ENCODE measurements around the gene ARHGAP6. TPM values are rescaled to one million over a fixed set of nuclear protein-coding genes. Genes with fewer than 3 reads are reported as not detected.

ARHGAP6 gene
- total and polyA plus RNA-seq, 9 of the 15 experiments (the other 6 are each of a cell fraction or from before 2014, with no cell fraction given), result 12.5 to 63.6 (median 41.8) TPM

- POLR2A ChIA-PET, result interaction anchor here (2.4 kb wide), 1 partner anchor 25 kb away, joined by 5 read pairs; no protein-coding TSS in a partner anchor
- Histone ChIP-seq H3K27me3 (ENCODE audit: control insufficient read depth in 2 of 2, insufficient read depth in 2 of 2, low read length in 2 of 2) (no peaks in the 10 kb centered on the region), H3K4me3 (no peak overlapping the region), H2AFZ (ENCODE audit: low read depth, low read length) (no peak overlapping the region), H3K4me1 (replicated peaks in 1 of 2; ENCODE audit: control insufficient read depth in 2 of 2, insufficient read depth in 2 of 2, low read length in 2 of 2) (peaks cover 0 to 39% of the 10 kb centered on the region in 2 experiments; a peak in 3 of 5 replicates), H3K36me3 (ENCODE audit: control insufficient read depth, insufficient read depth, low read length) (peaks cover 4% of the 10 kb centered on the region; the same call in 1 of the 3 replicates), H3K9ac (ENCODE audit: insufficient read depth in 1 of 2, low read depth in 2 of 2, low read length in 2 of 2) (no peak overlapping the region), H3K9me1 (ENCODE audit: control insufficient read depth, insufficient read depth, low read length) (no peaks in the 10 kb centered on the region), H3K9me3 (replicated peaks; ENCODE audit: control insufficient read depth, insufficient read depth, low read depth, low read length) (no peaks in the 10 kb centered on the region), H3K79me2 (ENCODE audit: control insufficient read depth, insufficient read depth, low read length) (peaks cover 99% of the 10 kb centered on the region), H3K4me2 (ENCODE audit: insufficient read depth, low read length) (no peak overlapping the region), H4K20me1 (replicated peaks; ENCODE audit: control insufficient read depth, insufficient read depth, low read length) (no peaks in the 10 kb centered on the region), H3K27ac (ENCODE audit: extremely low read depth, low read depth, low read length) (no peak overlapping the region)
- DNase-seq (ENCODE audit: extremely low read depth in 1 of 4, low spot score in 3 of 4) (no peak), FAIRE-seq (no peak), ATAC-seq (no peak)
- intact Hi-C loops (cut with micrococcal nuclease) (no loop called here), in situ Hi-C loops (cut with MboI) (loop anchor here (25.0 kb wide), 1 partner anchor 364 kb away; the partner anchor contains the start of gene MSL3)
- CTCF ChIA-PET (ENCODE audit: low intra/inter-chr PET ratio), result no interaction called here
- WGBS (ENCODE audit: insufficient coverage, low coverage, missing lambda C conversion rate), result 33% methylated on average over 1 of the region's 3 CpGs
- TF ChIP-seq ZNF79 (CRISPR knock-in tag; IDR thresholded peaks at IDR 0.05; ENCODE audit: low read depth) (no peak), RBM25 (IDR thresholded peaks at IDR 0.05; ENCODE audit: low read depth, low read length, severe bottlenecking) (peak; percentile 1)
- no TSS peak for BruUV-seq (replicated peaks)
These were observed 267.6 kb downstream of the ARHGAP6 start for GRCh38 chrX:11398139-11398538.

GRCh38 chrX:11397680-11398079 lies 268.0 kb downstream of the ARHGAP6 start:
- intact Hi-C loops (cut with micrococcal nuclease), result no loop called here
- FAIRE-seq, result no peak
- CTCF ChIA-PET (ENCODE audit: low intra/inter-chr PET ratio), result no interaction called here
- TF ChIP-seq BCOR (IDR thresholded peaks at IDR 0.05) (peak; percentile 48; the same call in 1 of the 2 replicates), NCOA2 (IDR thresholded peaks at IDR 0.05; ENCODE audit: partially characterized antibody in 2 of 2) (no peak), TAL1 (IDR thresholded peaks at IDR 0.05) (0 out of 2 replicates have a peak, but pooled peaks have one; percentile 13), ATF3 (IDR thresholded peaks at IDR 0.05) (peak; percentile 57; the same call in 1 of the 2 replicates), ATF3 (CRISPR knock-in tag; conservative IDR thresholded peaks at IDR 0.05) (no peak), SMARCA4 (IDR thresholded peaks at IDR 0.05) (peak; percentile 39; the same call in 1 of the 2 replicates), ZNF224 (CRISPR knock-in tag; IDR thresholded peaks at IDR 0.05) (no peak), STAT5A (IDR thresholded peaks at IDR 0.05; ENCODE audit: borderline replicate concordance, low read length) (0 out of 2 replicates have a peak, but pooled peaks have one; percentile 5), ZNF561 (CRISPR knock-in tag; conservative IDR thresholded peaks at IDR 0.05) (no peak), ADNP (tag; IDR thresholded peaks at IDR 0.05) (0 out of 2 replicates have a peak, but pooled peaks have one; percentile 22), ELF1 (tag; IDR thresholded peaks at IDR 0.05) (no peak)
- TF ChIP-seq, protein P1, sequence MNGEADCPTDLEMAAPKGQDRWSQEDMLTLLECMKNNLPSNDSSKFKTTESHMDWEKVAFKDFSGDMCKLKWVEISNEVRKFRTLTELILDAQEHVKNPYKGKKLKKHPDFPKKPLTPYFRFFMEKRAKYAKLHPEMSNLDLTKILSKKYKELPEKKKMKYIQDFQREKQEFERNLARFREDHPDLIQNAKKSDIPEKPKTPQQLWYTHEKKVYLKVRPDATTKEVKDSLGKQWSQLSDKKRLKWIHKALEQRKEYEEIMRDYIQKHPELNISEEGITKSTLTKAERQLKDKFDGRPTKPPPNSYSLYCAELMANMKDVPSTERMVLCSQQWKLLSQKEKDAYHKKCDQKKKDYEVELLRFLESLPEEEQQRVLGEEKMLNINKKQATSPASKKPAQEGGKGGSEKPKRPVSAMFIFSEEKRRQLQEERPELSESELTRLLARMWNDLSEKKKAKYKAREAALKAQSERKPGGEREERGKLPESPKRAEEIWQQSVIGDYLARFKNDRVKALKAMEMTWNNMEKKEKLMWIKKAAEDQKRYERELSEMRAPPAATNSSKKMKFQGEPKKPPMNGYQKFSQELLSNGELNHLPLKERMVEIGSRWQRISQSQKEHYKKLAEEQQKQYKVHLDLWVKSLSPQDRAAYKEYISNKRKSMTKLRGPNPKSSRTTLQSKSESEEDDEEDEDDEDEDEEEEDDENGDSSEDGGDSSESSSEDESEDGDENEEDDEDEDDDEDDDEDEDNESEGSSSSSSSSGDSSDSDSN (IDR thresholded peaks at IDR 0.05; ENCODE audit: borderline replicate concordance in 1 of 2, low read depth in 2 of 2, low read length in 2 of 2), result no peak

More at GRCh38 chrX:11397680-11398079, 268.0 kb downstream of the ARHGAP6 start:
- peaks cover 4% of the 10 kb centered on the region; the same call in 1 of the 3 replicates for H3K36me3 ChIP-seq (ENCODE audit: control insufficient read depth, insufficient read depth, low read length)
- DNase-seq (ENCODE audit: extremely low read depth in 1 of 4, low spot score in 3 of 4), result no peak
- in situ Hi-C loops (cut with MboI), result loop anchor here (25.0 kb wide), 1 partner anchor 365 kb away; the partner anchor contains the start of gene MSL3
- no peak overlapping the region for H3K4me3 ChIP-seq
- no peak for ATAC-seq
- POLR2A ChIA-PET, result interaction anchor here (2.4 kb wide), 1 partner anchor 26 kb away, joined by 5 read pairs; no protein-coding TSS in a partner anchor
- no peak overlapping the region for H2AFZ ChIP-seq (ENCODE audit: low read depth, low read length)
- H3K79me2 ChIP-seq (ENCODE audit: control insufficient read depth, insufficient read depth, low read length), result peaks cover 99% of the 10 kb centered on the region
- no peaks in the 10 kb centered on the region for H3K9me1 ChIP-seq (ENCODE audit: control insufficient read depth, insufficient read depth, low read length)
- no peaks in the 10 kb centered on the region for H4K20me1 ChIP-seq (replicated peaks; ENCODE audit: control insufficient read depth, insufficient read depth, low read length)
- H3K27me3 ChIP-seq (ENCODE audit: control insufficient read depth in 2 of 2, insufficient read depth in 2 of 2, low read length in 2 of 2), result no peaks in the 10 kb centered on the region
- BruUV-seq (replicated peaks), result no TSS peak
- WGBS (ENCODE audit: insufficient coverage, low coverage, missing lambda C conversion rate), result 30% methylated on average over 2 of the region's 2 CpGs
- no peaks in the 10 kb centered on the region for H3K9me3 ChIP-seq (replicated peaks; ENCODE audit: control insufficient read depth, insufficient read depth, low read depth, low read length)
- no peak overlapping the region; the same call in 2 of the 3 replicates for H3K27ac ChIP-seq (ENCODE audit: extremely low read depth, low read depth, low read length)
- H3K4me2 ChIP-seq (ENCODE audit: insufficient read depth, low read length), result no peak overlapping the region
- H3K4me1 ChIP-seq (replicated peaks in 1 of 2; ENCODE audit: control insufficient read depth in 2 of 2, insufficient read depth in 2 of 2, low read length in 2 of 2), result peaks cover 0 to 34% of the 10 kb centered on the region in 2 experiments; a peak in 3 of 5 replicates
- H3K9ac ChIP-seq (ENCODE audit: insufficient read depth in 1 of 2, low read depth in 2 of 2, low read length in 2 of 2), result no peak overlapping the region
